SJSA1 (cell line): ENCODE measurements around the gene CLSTN2. TPM values are rescaled to one million over a fixed set of nuclear protein-coding genes. Genes with fewer than 3 reads are reported as not detected.

Source experiments
- DNase-seq, 2 experiments: peaks; one replicate each; pipeline ENCODE4 v3.0.0-alpha.2; 2015 to 2020; ENCODE audit warnings: low spot score in 2 of 2, low read depth in 1 of 2
- H3K27ac ChIP-seq: fragments of 250-450 bp; sonication (Bioruptor Pico); 2 replicates; pipeline ENCODE4 v1.5.1; 2020; ENCODE audit warnings: mild to moderate bottlenecking, moderate library complexity
- H3K27me3 ChIP-seq: fragments of 250-450 bp; sonication (Bioruptor Pico); replicated peaks from 2 replicates; pipeline ENCODE4 v1.5.1; 2020; ENCODE audit warnings: mild to moderate bottlenecking, moderate library complexity
- H3K36me3 ChIP-seq: fragments of 250-450 bp; sonication (Bioruptor Pico); 2 replicates; pipeline ENCODE4 v1.5.1; 2020; ENCODE audit warnings: mild to moderate bottlenecking
- H3K4me1 ChIP-seq: fragments of 250-450 bp; sonication (Bioruptor Pico); replicated peaks from 2 replicates; pipeline ENCODE4 v1.6.1; 2021; ENCODE audit warnings: mild to moderate bottlenecking
- H3K4me3 ChIP-seq: fragments of 250-450 bp; sonication (Bioruptor Pico); 2 replicates; pipeline ENCODE4 v1.5.1; 2020; ENCODE audit warnings: mild to moderate bottlenecking
- H3K9me3 ChIP-seq: fragments of 250-450 bp; sonication (Bioruptor Pico); replicated peaks from 2 replicates; pipeline ENCODE4 v1.5.1; 2020; ENCODE audit warnings: mild to moderate bottlenecking
- total RNA-seq: library from RNA; depleted of rRNA; stranded (reverse); fragments of >200 nt; shearing (Covaris generic); gene quantifications from 2 replicates; pipeline ENCODE4 v1.2.3, GENCODE V29; 2014

CLSTN2 gene
- total RNA-seq, 1 experiment from 2014 or later, result 0.05 TPM

DNA sequence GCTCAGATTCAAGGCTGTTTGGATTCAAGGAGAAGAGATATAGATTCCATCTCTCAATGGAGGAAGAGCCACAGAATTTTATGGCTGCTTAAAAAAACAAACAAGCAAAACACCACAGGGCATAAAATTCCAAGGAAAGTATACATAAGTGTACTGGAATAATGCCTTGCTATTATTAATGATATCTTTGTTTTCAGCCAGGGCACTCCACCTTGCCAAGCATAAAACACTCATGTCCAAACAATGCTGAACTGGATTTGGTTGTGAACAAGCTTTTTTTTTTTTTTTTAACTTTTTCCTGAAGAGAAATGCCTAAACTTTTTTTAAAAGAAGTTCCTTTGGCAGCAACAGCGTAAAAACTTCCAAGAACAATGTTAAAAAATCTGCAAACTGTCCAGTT, 4.8 kb upstream of the CLSTN2 start:
- Histone ChIP-seq H3K4me1 (peaks cover 6% of the 10 kb centered on the region), H3K27me3 (peaks cover 17% of the 10 kb centered on the region), H3K4me3 (no peak overlapping the region), H3K36me3 (no peaks in the 10 kb centered on the region), H3K27ac (no peak overlapping the region), H3K9me3 (no peaks in the 10 kb centered on the region)
- peak in 1 of 2 experiments; percentile 9 for DNase-seq

GRCh38 chr3:139933766-139934165, 1.2 kb upstream of the CLSTN2 start:
- no peak overlapping the region for H3K4me3 ChIP-seq
- DNase-seq, result no peak
- H3K27me3 ChIP-seq, result peaks cover 36% of the 10 kb centered on the region
- no peaks in the 10 kb centered on the region for H3K9me3 ChIP-seq
- H3K36me3 ChIP-seq, result no peaks in the 10 kb centered on the region
- no peak overlapping the region for H3K27ac ChIP-seq
- H3K4me1 ChIP-seq, result peaks cover 13% of the 10 kb centered on the region

DNA sequence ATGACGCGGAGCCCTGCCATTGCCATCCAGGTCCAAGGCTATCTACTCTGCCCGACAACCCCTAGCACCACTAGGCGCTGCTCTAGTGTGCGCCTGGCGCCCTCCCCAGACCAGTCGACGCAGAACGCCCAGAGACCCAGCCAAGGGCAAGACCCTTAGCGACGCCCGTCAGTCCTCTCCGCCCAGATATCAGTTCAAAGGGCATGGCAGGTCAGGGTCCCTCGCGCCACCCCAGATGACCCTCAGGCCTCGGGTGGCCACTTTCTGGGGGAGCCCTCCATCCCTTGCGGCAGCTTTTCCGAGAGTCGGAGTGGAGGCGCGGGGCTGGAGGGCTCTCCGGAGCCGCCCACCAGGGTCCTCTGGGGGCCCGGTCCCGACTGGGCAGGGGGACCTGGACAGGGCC, 371 bp upstream of the CLSTN2 start:
- no peaks in the 10 kb centered on the region for H3K36me3 ChIP-seq
- H3K4me3 ChIP-seq, result peak overlapping the region; percentile 28
- peak; percentile 11 to 45 for DNase-seq
- H3K27ac ChIP-seq, result no peak overlapping the region
- H3K4me1 ChIP-seq, result peaks cover 13% of the 10 kb centered on the region
- H3K9me3 ChIP-seq, result no peaks in the 10 kb centered on the region
- peaks cover 36% of the 10 kb centered on the region for H3K27me3 ChIP-seq

- H3K27ac ChIP-seq, result no peak overlapping the region
- no peaks in the 10 kb centered on the region for H3K9me3 ChIP-seq
- H3K4me3 ChIP-seq, result no peak overlapping the region
- H3K36me3 ChIP-seq, result no peaks in the 10 kb centered on the region
- H3K27me3 ChIP-seq, result peaks cover 36% of the 10 kb centered on the region
- peaks cover 13% of the 10 kb centered on the region for H3K4me1 ChIP-seq
- no peak for DNase-seq
Measured at GRCh38 chr3:139935866-139936817, 1.2 kb downstream of the CLSTN2 start.

- Histone ChIP-seq H3K27ac (no peak overlapping the region), H3K4me3 (no peak overlapping the region), H3K36me3 (no peaks in the 10 kb centered on the region), H3K4me1 (peaks cover 13% of the 10 kb centered on the region), H3K27me3 (peaks cover 36% of the 10 kb centered on the region), H3K9me3 (no peaks in the 10 kb centered on the region)
- DNase-seq, result peak in 1 of 2 experiments; percentile 33
Measured at GRCh38 chr3:139937674-139938279, 2.8 kb downstream of the CLSTN2 start.

DNA sequence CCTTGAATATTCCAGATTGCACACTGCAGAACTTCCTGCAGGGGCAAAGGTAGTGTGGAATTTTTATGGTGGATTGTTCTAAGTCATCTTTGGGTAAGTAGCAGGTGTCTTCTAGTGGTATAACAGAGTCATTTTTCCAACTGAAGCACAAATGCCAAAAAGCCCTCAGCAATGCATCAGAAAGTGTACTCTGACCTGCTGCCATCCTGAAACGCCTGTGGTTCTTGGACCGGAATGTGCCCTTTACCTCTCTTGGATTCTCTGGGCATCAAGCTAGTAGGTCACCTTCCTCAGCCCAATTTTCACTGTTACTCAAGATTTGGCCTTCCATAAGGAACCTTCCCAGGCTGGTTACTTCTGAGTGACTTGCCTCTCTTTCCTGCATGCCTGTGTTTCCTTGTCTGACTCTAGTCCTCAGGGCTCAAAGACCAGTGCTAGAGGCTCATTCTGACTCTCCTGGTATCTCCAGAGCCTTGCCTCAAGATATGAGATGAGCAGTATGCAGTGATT, 4.8 kb downstream of the CLSTN2 start:
- H3K27ac ChIP-seq, result no peak overlapping the region
- DNase-seq, result no peak
- H3K36me3 ChIP-seq, result no peaks in the 10 kb centered on the region
- no peak overlapping the region for H3K4me3 ChIP-seq
- peaks cover 26% of the 10 kb centered on the region for H3K27me3 ChIP-seq
- no peaks in the 10 kb centered on the region for H3K9me3 ChIP-seq
- peaks cover 10% of the 10 kb centered on the region for H3K4me1 ChIP-seq

DNA sequence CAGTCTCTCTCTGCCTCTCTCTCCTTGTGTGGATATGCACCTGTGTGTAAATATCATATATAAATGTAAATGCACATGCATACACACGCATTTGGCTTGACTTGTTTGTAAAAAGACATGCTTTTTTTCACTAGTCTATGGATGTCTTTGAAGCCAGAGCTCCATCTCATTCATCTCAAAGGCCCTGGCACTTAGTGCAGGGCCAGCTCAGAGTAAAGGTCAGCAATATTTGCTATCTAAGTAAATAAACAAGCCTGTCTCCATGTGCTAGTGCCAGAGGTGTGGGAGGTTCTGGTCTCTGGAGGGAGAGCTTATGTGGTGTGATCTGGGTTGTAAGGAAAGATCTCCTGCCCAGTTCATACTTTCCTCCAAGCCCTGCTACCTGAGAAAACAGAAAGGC, 5.6 kb downstream of the CLSTN2 start:
- peaks cover 17% of the 10 kb centered on the region for H3K27me3 ChIP-seq
- H3K27ac ChIP-seq, result no peak overlapping the region
- H3K9me3 ChIP-seq, result no peaks in the 10 kb centered on the region
- no peak overlapping the region for H3K4me3 ChIP-seq
- H3K36me3 ChIP-seq, result no peaks in the 10 kb centered on the region
- H3K4me1 ChIP-seq, result peaks cover 2% of the 10 kb centered on the region; the same call in 1 of the 2 replicates
- no peak for DNase-seq

DNA sequence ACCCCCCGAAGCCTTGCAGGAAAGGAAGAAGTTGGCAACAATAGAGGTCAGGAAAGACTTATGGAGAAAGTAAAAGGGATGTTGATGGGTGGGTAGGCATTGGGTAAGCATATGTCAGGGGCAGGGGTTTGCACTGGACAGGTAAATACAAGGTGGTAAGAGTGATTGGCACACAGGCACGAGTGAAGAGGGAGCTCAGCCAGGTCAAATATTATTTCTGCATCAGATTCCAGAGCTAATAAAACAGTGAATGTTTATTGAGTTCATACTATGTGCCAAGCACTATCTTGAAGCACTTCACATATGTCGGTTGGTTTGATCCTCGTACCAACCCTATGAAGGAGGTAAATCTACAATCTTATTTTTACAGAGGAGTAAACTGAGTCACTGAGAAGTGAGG, 6.6 kb downstream of the CLSTN2 start:
- H3K4me1 ChIP-seq, result no peaks in the 10 kb centered on the region
- H3K9me3 ChIP-seq, result no peaks in the 10 kb centered on the region
- no peak overlapping the region for H3K4me3 ChIP-seq
- no peak for DNase-seq
- no peaks in the 10 kb centered on the region for H3K36me3 ChIP-seq
- H3K27me3 ChIP-seq, result peaks cover 7% of the 10 kb centered on the region
- H3K27ac ChIP-seq, result no peak overlapping the region

GRCh38 chr3:139944256-139944910, 9.4 kb downstream of the CLSTN2 start:
- Histone ChIP-seq H3K4me1 (no peaks in the 10 kb centered on the region), H3K27me3 (no peaks in the 10 kb centered on the region), H3K27ac (no peak overlapping the region), H3K36me3 (no peaks in the 10 kb centered on the region), H3K9me3 (no peaks in the 10 kb centered on the region), H3K4me3 (no peak overlapping the region)
- no peak for DNase-seq

- no peaks in the 10 kb centered on the region for H3K27me3 ChIP-seq
- DNase-seq, result no peak
- H3K27ac ChIP-seq, result no peak overlapping the region
- H3K36me3 ChIP-seq, result no peaks in the 10 kb centered on the region
- no peaks in the 10 kb centered on the region for H3K4me1 ChIP-seq
- H3K9me3 ChIP-seq, result no peaks in the 10 kb centered on the region
- H3K4me3 ChIP-seq, result no peak overlapping the region
Measured at GRCh38 chr3:139945386-139945785, 10.4 kb downstream of the CLSTN2 start.

- Histone ChIP-seq H3K9me3 (no peaks in the 10 kb centered on the region), H3K36me3 (no peaks in the 10 kb centered on the region), H3K4me1 (no peaks in the 10 kb centered on the region), H3K27ac (no peak overlapping the region), H3K27me3 (no peaks in the 10 kb centered on the region), H3K4me3 (no peak overlapping the region)
- no peak for DNase-seq
Measured at GRCh38 chr3:139945942-139946341, 11.0 kb downstream of the CLSTN2 start.

- H3K27me3 ChIP-seq, result no peaks in the 10 kb centered on the region
- H3K36me3 ChIP-seq, result no peaks in the 10 kb centered on the region
- no peak overlapping the region for H3K27ac ChIP-seq
- no peaks in the 10 kb centered on the region for H3K4me1 ChIP-seq
- DNase-seq, result no peak
- H3K4me3 ChIP-seq, result no peak overlapping the region
- H3K9me3 ChIP-seq, result no peaks in the 10 kb centered on the region
Measured at GRCh38 chr3:139948467-139948866, 13.5 kb downstream of the CLSTN2 start.

DNA sequence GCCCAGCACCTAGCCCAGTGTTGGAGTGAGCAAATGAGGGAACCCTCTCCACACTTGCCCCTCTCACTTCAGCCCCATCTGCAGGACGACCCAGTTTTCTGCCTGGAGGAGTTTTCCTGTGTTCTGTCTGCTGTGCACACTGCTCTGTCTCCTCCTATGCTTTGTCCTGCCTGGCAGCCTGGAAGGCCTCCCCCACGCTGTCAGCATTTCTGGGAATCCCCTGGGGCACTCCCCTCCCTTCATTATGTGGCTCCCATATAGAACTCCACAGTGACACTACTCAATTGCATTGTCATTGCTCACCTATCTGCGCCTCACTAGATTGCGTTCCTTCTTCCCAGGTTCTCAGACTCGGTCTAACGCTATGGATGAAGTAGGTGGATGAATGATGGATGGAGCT, 13.9 kb downstream of the CLSTN2 start:
- Histone ChIP-seq H3K27ac (no peak overlapping the region), H3K36me3 (no peaks in the 10 kb centered on the region), H3K4me1 (no peaks in the 10 kb centered on the region), H3K27me3 (no peaks in the 10 kb centered on the region), H3K4me3 (no peak overlapping the region), H3K9me3 (no peaks in the 10 kb centered on the region)
- no peak for DNase-seq
